HG03139 (cell line): Measurements from ENCODE around the gene ABHD17C.

Experiments used
- ATAC-seq: cut with Tn5 transposase; IDR thresholded peaks from one replicate; pipeline ENCODE4 v1.9.1; 2021; ENCODE audit not compliant: unreplicated experiment

ABHD17C gene

DNA sequence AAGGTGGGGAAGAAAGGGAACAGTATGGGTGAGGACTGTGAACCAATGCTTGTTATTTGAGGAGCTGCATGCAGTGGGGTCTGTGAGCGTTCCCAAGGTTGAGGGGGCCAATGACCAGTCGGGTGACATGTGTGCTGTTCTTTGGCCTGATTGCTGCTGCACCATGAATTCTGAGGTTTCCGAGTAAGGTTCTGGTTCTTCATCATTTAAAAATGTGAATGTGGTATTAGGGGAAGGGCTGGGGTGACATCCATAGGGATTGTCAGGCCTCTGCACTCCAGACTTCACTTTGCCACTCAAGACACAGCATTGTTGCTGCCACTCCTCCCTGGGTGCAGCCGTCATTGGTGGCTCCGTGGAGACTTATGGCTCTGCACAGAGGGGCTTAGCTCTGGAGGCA is 32.5 kb downstream of the ABHD17C start:
- no peak for ATAC-seq

DNA sequence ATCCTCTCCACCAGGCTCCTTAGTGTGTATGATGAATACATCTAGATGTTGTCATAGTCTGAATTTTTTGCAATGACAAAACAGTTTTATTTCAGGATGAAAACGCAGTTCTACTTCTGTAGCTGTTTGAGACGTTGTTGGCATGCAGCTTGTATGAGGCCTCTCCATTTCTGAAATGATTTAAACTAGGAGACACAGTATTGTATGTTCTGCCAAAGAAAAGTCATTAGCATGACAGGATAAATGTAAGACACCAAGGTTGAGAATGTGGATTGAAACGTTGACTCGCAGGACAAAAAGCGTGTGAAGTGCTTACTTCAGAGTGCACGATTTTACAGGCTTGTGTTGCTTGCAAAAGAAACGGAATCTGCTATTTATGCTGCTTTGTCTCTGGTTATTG is 35.3 kb downstream of the ABHD17C start:
- no peak for ATAC-seq

DNA sequence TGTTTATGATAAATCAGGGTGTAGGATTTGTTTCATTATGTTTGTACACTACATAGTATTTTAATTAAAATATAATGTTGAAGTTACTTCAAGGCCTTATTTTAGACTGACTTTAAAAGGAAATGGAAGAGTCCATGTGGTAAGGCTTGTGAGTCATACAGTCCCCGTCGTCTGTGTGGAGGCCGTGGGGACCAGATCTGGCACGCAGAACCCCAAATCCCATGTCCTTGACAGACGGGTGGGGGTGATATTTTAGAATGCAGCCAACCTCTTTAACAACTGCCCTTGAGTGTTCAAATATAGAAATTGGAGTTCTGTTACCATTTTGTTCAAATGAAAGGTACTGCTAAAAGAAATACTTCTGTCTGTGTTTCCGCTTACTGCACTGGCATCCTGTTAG is 35.8 kb downstream of the ABHD17C start:
- no peak for ATAC-seq

DNA sequence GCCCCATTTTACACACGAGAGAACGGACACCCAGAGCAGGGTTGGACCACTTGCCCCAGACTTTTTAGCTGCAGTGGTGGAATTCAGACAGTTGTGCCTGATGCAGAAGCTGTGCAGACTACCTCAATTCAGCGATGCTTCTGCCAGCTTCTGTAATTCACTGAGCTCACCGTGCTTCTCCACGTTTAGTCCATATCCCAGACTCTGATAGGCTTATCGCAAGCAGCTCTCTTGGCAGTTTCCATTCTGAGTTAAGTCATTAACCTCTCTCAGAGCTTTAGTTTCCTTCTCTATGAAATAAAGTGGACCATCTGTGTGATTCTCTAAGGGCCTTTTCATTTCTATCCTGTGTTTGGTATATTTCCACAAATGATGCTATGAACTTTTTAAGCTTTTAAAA is 37.1 kb downstream of the ABHD17C start:
- no peak for ATAC-seq

DNA sequence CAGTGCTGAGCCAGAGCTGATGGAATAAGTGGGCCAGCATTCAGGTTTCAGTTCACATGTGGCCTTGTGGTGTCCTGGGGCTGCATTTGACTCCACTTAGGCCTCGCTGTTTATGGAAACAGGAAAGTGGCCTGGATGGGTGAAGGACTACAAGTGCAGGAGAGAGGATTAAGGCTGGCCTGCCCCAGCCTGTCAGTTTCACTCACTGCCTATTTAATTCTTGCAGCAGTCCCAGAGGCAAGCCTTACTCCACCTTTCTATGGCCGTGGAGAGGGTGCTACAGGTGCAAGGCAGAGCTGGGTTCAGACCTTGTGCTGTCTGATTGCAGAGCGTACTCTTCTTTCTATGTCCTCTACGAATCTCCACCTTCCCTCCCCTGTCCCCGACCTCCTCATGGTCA is 37.7 kb downstream of the ABHD17C start:
- no peak for ATAC-seq

DNA sequence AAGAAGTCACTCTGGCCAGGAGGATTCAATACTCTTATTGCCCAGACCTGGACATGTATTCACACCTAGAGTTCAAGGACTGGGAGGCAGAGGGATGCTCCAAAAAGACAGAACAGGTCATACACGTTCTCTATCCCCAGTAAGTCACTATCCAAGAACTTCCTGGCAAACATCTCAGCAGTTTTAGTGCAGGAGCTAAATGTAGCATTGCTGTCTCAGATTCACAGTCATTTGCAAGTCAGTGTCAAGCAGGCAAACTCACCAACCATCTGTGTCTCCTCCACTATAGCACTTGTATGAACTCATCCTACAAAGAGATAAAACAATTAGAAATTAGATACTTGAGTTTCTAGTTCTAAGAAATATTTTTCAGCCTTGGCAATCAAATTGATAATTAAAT is 38.4 kb downstream of the ABHD17C start:
- ATAC-seq = no peak

DNA sequence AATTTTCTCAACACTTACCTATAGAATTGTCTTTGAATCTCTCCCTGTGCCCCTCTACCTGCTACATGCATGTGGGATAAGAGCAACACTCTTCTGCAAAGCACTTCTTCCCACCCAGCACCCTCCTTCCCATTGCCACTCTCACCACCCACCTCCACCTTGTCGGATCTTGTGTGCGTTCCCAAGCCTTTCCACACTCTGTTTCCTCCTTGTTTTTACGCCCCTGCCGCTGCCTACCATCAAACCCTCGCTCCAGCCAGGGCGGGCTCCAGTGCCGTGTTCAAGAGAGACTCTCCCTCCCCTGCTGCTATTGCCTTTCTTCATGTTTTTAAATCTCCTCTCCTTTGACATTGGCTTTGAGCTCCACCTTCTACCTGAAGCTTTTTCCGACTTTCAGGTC is 40.2 kb downstream of the ABHD17C start:
- ATAC-seq = no peak

DNA sequence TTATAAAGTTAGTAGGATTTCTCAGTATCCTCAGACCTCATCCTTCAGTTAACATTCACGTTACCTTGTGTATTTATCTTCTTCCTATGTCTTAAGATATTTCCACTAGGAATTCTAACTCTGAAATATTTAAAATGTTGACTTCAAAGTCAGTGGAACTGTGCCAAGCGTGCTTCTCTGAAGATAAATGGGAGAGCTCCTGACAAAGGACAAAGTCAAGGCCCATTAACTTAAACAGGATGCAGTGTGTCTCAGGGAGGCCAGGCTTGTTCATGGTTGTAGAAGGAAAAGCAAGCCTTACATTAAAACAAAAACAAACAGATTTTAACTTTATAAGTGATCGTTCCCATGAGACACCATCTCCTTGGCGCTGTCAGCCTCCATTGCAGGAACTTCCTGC is 41.5 kb downstream of the ABHD17C start:
- ATAC-seq = no peak

DNA sequence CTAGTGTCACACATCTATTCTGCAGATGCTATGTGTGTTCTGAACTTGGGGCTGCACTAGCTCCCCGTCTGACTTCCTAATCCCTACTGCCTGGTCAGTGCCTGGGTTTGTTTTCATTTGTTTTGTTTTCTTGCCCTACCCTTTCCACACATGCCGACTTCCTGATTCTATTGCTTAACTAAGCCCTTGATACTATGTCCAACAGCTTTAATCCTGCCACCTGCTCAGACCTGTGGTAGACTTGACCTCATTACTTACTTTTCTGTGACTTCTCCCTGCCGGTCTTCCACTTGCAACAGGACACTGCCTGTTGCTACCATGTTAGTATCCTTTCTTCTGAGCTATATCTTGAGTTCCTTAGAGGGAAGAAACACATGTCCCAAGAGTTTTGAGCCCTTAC is 44.8 kb downstream of the ABHD17C start:
- no peak for ATAC-seq

DNA sequence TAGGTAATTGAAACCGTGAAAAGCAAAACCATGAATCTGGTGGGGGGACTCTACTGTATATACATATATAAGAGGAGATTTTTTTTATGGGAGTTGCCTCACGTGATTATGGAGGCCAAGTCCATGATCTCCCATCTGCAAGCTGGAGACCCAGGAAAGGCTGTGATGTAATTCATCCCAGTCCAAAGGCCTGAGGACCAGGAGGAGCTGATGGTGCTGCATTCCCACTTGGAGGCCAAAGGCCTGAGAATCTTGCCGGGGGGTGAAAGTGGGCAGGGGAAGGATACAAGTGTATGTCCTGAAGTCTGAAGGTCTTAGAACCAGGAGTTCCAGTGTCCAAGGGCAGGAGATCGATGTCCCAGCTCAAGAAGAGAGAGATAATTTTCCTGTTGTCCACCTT is 47.0 kb downstream of the ABHD17C start:
- no peak for ATAC-seq

DNA sequence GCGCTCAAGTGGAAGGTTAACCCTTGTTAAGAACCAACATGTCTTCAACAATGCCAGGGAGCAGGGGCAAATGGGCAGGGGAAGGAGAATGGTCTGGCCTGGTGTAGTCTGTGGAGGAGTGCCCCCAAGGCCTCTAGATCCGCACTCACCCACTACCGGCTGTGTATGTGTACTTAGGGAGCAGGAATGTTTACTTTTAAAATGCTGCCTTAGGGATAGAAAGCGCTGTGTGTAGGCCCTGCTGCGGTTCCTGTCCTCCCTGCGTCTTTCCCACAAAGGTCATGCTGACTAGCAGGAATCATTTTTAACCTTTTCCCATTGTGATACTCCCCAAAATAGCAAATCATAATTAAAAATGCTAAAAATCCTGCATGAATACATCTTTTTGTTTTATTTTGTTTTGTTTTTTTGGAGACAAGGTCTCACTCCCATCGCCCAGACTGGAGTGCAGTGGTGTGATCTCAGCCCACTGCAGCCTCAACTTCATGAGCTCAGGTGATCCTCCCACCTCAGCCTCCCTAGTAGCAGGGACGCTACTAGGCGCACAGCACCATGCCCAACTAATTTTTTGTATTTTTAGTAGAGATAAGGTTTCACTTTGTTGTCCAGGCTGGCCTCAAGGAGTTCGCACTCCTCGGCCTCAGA is 48.2 kb downstream of the ABHD17C start:
- ATAC-seq = no peak

DNA sequence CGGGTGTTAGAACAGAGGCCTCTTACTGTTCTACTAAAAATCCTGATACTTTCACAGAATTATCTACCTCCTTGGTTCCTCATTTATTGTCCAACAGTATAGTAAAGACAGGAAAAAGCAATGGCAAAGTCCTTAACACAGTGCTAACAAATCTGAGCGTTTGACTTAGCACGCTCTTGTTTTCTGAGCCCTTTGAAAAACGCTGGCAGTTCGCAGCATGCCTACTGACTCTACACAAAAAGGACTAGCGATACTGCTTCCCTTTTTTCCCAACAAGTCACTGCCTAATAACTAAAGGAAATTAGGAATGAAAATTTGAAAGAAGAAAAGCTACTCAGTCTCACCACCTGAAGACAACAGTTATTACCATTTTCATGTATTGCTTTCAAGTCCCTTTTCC is 49.3 kb downstream of the ABHD17C start:
- no peak for ATAC-seq

DNA sequence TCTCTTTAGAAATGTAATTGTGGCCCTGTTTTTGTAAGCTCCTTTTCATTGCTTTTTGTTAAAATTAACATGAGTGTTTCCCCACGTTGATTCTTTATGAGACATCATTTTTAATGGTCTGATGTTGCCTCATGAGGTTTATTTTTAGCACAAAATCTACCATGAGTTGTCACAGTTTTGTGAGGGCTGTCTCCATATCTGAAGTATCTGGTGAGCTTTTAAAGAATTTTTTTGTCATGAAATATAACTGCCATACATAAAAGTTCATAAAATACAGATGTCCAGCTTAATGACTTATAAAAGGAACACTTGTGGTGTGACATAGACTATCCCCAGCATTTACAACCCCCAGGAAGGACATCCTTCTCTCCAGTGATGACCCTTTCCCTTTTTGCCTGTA is 49.7 kb downstream of the ABHD17C start:
- ATAC-seq = no peak

DNA sequence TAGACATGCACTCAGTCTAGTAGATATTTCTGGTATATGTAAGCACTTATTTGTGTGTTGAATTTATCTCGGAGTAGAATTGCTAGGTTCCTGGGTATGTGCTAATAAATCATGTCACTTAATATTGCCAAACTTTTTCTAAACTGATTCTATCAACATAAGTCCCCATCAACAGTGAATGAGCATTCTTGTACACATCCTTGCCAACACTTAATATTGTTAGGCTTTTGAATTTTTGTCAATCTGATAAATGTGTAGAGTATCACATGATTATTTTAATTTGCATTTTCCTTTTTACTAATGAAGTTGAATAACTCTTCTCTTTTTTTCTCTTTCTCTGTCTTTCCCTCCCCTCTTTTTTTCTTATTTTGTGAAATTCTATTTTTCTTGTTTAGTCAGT is 50.8 kb downstream of the ABHD17C start:
- ATAC-seq = no peak

DNA sequence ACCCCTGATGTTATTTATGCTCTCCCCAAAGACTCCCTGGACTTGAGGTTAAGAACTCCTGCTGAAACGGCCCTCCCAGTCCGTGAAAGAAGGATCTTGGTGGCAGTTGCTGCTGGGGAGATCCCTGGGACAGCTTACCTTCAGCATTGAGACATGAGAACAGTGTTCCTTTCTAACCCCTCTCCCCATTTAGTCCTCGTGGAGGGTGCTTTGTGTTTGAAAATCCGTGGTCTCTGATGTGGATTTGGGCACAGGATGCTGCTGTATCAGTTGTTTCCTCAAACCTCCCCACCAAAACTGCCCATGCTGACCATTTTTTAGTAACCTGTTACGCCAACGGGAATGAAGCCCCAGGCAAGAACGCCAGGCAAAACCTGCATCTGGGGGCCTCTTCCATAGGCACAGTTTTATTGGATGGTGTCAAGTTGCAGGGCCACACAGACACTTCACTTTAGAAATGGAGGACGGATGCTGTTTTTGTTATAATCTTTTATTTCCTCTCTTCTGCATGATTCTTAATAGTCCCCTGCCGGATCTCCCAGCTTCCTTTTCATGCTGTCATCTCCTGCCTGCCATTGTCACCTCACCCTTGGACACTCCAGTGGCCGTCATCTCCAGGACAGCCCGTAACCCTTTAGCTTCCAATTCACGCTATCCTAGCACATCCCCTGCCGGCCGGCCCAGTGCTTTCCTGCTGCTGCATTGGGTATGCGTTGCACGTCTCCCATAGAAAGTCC is 52.4 kb downstream of the ABHD17C start:
- ATAC-seq = no peak

DNA sequence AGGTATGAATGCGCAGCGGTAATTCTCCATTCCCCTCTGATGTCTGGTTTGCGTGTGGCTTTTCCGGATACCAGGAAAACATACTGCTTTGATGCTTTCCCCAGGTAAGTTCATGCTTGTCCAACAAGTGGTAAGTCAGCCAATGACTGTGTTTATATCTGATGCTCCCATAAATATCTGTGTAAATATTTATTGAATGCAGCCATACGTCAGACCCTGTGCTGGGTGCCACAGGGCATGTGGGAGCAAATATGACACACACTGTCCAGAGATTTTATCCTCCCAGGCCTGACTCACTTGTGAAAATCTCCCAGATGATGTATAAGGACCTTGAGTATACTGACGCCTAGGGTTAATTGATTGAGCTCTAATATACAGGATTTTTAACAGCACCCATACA is 54.5 kb downstream of the ABHD17C start:
- no peak for ATAC-seq

DNA sequence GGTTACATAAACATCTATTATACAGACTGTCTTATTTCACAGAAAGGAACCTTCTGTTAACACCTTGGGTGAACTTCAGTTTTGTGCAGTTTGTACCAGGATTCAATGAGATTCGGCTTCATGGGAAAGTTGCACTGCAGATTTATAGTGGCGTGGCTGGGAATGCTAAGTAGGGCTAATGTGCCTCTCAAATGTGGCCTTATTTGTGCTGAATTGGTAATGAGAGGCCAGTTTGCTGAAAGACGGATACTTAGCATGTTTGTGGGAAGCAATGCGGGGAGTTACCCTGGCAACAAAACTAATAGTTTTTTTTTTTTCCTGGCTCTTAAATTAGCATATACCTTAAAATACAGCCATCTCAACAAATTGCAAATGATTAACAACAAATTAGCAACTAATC is 55.5 kb downstream of the ABHD17C start:
- ATAC-seq = no peak

DNA sequence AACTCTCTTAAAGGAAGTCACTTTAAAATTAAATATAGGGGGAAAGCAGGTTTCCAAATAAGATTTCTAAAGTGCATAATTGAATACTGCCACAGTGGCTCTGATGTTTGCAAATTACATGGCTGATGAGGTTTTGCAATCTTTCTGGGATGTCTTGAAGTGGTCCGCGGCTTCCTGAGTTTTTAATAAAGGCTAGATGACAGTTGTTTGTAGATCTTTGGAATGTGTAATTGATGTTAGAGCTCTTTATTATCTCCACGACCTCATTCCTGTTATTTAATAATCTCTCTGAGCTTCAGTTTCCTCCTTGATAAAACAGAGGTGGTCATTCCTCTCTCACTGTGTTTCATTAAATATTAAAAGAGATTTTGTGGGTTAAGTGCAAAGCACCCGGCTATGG is 57.1 kb downstream of the ABHD17C start:
- no peak for ATAC-seq

DNA sequence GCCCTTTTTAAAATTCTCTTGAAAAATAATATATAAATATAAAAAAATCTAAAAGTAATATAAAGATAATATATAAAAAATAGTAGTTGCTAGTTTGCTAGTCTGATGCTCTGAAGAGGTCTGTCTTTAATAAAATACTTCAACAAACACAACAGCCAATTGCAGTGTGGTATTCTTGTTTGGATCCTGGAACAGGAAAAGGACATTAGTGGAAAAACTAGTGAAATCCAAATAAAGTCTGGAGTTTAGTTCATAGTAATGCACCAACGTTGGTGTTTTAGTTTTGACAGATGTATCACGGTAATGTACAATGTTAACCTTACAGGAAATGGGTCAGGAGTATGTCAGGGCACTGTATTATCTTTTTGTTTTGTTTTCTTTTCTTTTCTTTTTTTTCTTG is 58.1 kb downstream of the ABHD17C start:
- ATAC-seq = no peak

DNA sequence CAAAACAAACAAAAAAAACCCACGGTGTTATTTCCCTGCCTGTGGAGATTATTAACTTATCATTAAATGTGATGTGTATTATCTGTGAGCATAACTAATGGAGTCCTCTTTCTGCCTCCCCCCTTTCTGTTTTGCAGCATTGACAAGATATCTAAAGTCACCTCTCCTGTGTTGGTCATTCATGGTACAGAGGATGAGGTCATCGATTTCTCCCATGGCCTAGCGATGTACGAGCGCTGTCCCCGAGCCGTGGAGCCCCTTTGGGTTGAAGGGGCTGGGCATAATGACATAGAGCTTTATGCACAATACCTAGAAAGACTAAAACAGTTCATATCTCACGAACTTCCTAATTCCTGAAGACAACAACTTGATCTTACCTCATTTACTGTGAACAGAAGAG is 58.9 kb downstream of the ABHD17C start:
- ATAC-seq = no peak

DNA sequence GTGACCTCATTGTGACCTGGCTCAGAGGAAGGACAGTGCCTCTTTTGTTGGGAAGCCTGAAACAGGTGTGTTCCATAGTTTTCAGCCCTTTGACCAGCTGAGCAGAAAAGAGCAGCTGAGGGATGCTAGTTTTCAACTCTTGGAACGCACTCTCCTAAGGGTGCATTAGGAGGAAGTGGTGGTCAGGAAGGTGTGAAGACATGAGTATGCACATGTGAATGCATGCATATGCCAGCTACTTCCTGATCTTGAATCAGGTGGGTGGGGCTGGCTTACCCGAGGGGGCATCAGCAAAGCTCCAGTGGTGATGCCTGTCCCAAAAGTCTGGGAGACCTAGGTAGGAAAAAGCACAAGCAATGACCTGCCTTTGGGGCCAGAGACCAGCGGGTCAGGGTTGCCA is 60.8 kb downstream of the ABHD17C start:
- no peak for ATAC-seq

DNA sequence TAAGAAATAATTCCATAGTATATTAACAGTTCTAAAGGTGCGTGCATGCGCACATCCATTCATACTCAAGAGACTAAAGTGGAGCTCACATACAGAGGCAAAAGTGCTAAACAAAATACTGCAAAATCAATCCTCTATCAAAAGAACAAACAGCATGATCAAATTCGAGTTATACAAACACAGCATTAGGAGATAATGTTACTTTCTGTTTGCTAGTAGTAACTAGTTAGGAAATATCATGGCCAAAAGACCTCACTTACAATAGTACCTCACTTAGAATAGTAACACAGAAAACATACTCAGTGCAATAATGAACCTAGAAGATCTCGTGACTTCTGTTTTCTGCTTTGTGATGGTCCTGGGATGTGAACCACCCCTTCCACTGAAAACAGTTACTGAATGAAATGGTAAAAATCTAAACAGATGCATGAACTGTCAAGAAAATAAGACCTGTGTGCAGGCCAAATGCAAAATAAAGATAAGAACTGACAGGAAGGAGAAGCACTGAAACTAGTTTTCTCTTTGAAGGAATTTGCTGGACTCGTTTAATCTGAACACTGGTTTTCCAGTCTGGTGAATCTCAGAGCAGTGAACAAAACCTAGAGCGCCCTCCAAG is 63.1 kb downstream of the ABHD17C start:
- ATAC-seq = no peak

DNA sequence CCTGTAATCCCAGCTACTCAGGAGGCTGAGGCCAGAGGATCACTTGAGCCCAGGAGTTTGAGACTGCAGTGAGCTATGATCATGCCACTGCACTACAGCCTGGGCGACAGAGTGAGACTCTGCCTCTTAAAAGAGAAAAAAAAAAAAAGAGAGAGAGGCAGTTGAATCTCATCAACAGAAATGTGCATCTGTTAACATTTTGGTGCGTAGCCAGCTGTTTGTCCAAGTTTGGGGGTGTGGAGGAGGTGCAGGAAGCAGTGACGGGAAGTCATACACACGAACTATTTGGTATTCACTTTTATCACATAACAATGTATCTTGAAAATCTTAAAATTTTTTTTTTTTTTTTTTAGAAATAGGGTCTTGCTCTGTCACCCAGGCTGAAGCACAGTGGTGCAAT is 65.8 kb downstream of the ABHD17C start:
- no peak for ATAC-seq
